COR-L47 (cell line): ENCODE data around the gene BAZ1B.
"Not testable (repeated sequence)": the region's sequence is repeated elsewhere in the genome, so short reads cannot be mapped to it uniquely, and the experiment has no call there.

Experiments
- DNase-seq: peaks from one replicate; lab custom pipeline; 2025; lab: John Stamatoyannopoulos, UW

Gene BAZ1B

DNA sequence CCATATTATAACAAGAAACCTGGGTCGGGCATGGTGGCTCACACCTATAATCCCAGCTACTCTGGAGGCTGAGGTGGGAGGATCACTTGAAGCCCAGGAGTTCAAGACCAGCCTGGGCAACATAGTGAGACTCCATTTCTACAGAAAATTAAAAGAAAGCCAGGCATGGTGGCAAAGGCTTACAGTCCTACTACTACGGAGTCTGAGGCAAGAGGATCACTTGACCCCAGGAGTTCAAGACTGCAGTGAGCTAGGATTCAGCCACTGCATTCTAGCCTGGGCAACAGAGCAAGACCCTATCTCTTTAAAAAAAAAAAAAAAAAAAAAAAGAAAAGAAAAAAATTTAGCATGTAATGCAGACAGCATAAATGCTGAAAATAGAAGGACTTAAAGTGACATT lies 16.4 kb upstream of the BAZ1B start:
- not testable (repeated sequence) for DNase-seq

DNA sequence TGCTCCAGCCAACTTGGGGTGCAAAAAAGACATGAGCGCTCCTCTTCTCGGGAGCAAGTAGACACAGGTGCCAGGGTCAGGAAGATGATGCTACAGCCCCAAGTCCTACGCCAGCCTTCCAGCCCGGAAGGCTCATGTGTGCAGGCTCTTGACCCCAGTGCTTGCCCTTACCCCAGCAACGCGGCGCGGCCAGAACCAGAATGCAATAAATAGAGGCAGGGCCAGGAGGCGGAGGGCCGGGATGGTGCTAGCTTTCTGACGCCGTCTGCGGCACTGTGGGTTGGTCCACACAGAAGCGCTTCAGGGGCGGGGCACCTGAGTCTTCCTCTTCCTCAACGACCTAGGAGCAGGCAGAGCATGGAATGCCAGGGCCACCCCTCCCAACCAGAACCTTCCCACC lies 15.0 kb upstream of the BAZ1B start:
- no peak for DNase-seq

- no peak for DNase-seq
Measured at GRCh38 chr7:73536479-73536878, 14.4 kb upstream of the BAZ1B start.

- not testable (repeated sequence) for DNase-seq
Measured at GRCh38 chr7:73535918-73536317, 13.8 kb upstream of the BAZ1B start.

DNA sequence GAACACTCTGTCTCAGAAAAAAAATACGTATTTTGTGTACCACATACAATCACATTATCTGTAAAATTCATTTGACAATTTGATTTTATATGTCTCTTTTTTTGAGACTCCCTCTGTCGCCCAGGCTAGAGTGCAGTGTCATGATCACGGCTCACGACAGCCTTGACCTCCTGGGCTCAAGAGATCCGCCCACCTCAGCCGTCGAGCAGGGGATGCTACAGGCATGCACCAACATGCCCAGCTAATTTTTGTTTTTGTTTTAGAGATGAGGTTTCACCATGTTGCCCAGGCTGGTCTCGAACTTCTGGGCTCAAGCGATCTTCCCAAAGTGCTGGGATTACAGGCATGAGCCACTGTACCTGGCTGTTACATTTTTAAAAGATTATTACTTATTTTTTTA lies 11.6 kb upstream of the BAZ1B start:
- no peak for DNase-seq

GRCh38 chr7:73532224-73532623 lies 10.1 kb upstream of the BAZ1B start:
- no peak for DNase-seq

DNA sequence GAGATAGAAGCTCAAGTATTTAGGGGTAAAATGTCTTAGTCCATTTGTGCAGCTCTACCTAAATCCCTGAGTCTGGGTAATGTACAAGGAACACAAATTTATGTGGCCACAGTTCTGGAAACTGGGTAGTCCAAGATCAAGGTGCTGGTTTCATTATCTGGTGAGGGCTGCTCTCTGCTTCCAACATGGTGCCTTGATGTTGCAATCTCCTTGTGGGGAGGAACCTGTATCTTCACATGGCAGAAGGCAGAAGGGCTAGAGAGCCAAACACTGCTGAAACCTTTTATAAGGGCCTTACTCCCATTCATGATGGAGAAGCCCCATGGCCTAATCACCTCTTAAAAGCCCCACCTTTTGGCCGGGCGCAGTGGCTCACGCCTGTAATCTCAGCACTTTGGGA lies 8.7 kb upstream of the BAZ1B start:
- no peak for DNase-seq

DNA sequence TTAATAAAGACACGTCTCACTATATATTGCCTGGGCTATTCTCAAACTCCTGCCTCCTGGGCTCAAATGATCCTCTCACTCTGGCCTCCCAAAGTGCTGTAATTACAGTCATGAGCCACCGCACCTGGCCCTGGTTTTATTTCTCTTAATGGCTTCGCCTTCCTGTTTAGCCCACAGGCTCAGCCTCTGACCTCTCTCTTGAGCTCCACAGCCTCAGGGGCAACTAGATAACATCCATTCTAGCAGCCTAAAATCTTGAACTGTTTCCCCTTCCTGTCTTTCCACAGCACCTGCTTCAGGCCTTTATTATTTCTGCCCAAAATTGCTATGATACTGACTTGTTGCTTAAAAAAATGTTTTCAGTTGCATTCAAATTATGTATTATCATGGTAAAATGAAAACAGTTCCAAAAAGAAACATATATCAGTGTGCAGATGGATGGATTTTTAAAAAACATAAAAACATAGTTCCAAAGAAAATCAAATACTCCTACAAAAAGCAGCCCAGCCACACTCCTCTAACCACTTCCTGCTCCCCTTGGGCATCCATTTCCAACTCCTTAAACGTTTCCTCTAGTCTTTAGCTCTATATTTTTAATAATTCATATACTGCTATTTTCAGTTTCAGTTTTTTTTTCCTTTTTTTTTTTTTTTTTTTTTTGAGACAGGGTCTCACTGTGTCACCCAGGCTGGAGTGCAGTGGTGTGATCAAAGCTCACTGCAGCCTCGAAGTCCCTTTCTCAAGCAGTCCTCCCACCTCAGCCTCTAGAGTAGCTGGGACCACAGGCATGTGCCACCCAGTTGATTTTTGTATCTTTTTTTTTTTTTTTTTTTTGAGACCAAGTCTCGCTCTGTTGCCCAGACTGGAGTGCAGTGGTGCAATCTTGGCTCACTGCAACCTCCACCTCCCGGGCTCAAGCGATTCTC lies 5.1 kb upstream of the BAZ1B start:
- peak; percentile 20 for DNase-seq

- DNase-seq: not testable (repeated sequence)
Measured at GRCh38 chr7:73526158-73526494, 4.0 kb upstream of the BAZ1B start.

DNA sequence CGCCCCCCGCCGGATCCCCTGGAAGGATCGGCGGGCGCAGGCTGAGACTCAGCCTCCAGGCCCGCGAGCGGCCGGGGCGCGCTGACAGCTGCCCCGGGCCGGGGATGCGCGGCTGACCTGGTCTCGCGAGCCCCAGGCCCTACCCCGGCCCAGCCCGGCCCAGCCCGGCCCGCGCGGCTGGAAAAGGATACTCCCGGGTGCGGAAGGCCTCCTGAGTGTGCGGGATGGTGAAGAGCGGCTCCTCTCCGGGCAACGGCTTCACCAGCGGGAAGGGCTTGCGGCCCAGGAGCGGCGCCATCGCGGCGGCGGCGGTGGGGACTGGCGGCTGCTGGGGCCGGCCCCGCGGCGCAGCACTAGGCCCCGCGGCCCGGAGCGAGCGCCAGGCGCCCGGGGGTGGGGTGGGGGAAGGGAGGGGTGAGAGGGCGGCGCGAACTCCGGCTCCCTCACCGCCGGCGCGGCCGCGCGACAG lies 423 bp downstream of the BAZ1B start:
- peak; percentile 75 for DNase-seq

GRCh38 chr7:73520673-73521635 lies 1.1 kb downstream of the BAZ1B start:
- peak; percentile 14 for DNase-seq

DNA sequence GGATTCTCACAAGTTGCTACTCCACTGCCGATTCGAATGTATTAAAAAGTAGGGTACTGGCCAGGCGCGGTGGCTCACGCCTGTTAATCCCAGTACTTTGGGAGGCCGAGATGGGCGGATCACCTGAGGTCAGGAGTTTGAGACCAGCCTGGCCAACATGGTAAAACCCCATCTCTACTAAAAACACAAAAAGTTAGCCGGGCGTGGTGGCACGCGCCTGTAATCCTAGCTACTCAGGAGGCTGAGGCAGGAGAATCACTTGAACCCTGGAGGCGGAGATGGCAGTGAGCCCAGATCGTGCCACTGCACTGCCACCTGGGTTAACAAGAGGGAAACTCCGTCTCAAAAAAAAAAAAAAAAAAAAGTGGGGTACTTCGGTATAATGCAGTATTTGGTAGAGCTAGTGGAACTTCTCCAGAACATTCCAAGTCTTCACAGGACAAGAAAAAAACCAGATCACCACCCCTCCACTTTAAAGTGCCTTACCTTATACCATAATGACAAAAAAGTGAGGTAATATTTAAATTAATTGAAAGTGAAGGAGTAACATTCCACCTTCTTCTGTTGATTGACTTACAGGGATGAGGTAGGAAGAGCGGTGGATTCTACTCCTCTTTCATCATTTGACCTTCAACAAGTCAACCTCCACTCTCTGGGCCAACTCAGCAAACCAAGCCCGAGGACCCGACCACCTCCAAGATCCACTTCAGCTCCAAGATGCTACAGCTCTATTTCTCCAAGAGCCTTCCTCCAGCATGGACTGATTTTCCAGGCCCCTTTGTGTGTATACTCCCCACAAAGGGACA lies 2.0 kb downstream of the BAZ1B start:
- DNase-seq: peak; percentile 9

DNA sequence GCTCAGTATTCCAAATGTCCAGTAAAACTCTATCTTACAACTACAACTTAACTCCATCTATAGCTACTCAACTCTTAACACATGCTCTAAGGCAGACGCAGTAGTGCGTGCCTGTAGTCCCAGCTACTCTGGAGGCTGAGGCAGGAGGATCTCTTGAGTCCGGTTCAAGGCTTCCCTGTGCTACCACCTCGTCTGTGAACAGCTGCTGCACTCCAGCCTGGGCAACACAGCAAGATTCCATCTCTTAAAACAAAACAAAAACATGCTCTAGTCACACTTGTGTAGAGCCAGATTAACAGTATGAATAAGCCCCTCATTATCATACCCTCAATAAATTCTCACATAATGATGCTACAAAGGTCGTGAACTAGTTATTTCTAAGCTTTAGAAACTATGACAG lies 3.6 kb downstream of the BAZ1B start:
- no peak for DNase-seq

DNA sequence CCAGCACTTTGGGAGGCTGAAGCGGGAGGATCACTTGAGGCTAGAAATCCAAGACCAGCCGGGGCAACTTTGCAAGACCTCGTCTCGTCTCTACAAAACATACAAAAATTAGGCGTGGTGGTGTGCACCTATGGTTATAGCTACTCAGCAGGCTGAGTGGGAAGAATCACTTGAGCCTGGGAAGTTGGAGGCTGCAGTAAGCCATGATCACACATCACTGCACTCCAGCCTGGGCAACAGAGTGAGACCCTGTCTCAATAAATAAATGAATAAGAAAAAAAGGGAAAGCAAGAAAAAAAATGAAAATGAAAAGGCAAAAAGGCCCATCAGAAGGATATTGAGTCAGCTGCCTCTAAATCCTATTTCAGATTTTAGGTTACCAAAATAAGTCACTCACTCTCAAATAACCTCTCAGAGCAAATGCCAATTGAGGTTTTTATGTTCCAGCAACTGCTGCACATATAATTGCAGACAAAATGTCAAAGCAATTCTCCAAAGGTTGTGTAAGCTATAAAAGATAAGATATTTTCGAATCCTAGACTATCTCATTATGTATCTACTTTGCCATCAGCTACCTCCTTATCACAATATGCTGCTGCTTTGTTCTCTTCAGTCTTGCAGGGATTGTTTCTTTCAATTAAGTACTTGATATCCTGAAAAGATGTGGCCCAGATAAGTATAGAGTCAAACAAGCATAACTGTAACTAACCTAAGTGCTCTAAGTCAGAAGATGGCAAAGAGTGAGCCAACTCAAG lies 4.7 kb downstream of the BAZ1B start:
- DNase-seq: no peak

- DNase-seq: no peak
Measured at GRCh38 chr7:73515178-73515577, 6.9 kb downstream of the BAZ1B start.

DNA sequence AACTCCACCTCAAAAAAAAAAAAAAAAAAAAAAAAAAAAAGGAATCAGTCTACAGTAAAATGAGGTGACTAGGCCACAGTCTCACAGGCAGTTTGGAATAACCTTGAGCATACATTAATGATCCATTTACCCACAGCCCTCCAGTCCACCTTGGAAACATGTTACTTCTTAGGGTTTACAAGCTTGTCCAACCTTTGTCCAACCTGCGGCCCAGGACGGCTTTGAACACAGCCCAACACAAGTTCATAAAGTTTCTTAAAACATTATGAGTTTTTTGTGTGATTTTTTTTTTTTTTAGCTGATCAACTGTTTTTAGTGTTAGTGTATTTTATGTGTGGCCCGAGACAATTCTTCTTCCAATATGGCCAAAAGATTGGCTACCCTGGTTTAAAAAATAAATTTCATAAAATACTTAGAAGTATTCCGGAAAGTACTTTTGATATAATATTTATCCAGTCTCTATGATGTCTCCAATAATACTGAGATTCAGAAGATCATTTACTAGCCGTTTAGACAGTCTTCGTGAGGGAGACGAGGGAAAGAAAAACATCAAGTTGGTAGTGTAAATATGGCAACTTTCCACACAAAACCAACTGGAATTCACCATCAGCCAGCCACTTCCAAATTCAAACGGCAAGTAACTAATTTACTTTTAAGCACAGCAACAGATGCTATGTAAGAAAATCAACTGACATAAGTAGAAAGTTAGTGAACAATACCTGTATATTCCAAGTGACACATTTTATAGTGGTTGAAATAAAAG lies 9.9 kb downstream of the BAZ1B start:
- no peak for DNase-seq

DNA sequence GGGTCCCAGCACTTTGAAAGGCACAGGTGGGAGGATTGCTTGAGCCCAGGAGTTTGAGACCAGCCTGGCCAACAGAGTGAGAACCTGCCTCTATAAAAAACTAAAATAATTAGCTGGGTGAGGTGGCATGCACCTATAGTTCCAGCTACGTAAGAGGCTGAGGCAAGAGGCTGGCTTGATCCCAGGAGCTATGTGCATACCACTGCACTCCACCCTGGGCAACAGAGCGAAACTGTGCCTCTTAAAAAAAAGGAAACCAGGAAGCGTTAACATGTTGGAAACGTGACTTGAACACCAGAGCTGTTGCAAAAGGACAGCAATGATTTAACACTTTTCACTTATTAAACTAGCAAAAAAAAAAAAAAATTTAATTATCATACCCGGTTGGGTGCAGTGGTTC lies 12.6 kb downstream of the BAZ1B start:
- no peak for DNase-seq

- no peak for DNase-seq
Measured at GRCh38 chr7:73507556-73507955, 14.5 kb downstream of the BAZ1B start.

DNA sequence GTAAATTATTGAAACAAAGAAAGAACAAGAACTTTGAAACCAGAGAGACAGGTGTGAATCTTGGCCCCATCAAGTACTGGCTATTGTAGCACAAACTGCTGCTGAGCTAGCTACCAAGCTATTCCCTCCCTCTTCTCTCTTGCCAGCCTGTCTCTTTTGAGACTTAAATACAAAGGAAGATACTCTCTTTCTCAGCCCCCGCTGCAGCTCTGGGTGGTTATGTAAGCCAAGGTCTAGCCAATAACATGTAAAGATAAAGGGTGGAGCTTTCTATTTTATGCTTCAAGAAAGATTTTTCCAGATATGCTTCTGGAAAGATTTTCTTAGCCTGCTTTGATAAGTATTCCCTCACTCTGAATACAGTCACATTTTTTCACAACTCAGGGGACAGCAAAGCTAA lies 17.2 kb downstream of the BAZ1B start:
- DNase-seq: no peak

DNA sequence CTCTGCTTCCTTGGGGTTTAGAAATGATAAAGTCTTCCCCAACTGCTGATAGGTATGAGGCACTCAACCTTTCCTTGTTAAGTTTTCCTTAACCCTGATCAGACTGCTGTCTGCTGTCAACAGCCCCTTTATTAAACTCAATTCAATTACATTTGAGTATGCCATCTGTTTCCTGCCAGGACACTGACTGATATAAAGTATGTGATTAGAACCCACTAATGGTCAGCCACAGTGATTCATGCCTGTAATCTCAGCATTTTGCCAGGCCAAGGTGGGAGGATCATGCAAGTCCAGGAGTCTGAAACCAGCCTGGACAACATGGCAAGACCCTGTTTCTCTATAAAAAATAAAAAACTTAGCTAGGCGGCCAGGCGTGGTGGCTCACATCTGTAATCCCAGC lies 18.1 kb downstream of the BAZ1B start:
- no peak for DNase-seq
